Muscle layer of colon (tissue), 2 donors: ENCODE data around the gene SLC38A5.
"Not testable (repeated sequence)": the region's sequence is repeated elsewhere in the genome, so short reads cannot be mapped to it uniquely, and the experiment has no call there.

Experiments
- H3K27ac ChIP-seq: one replicate; pipeline ENCODE4 v1.7.0; 2013; ENCODE audit warnings: low read depth, mild to moderate bottlenecking, low read length, moderate library complexity
- H3K27me3 ChIP-seq, 2 donors: one replicate each; pipeline ENCODE4 v1.7.0; 2013; ENCODE audit warnings: low read length in 2 of 2, mild to moderate bottlenecking in 2 of 2; ENCODE audit not compliant: insufficient read depth in 2 of 2, control insufficient read depth in 1 of 2
- H3K36me3 ChIP-seq: one replicate; pipeline ENCODE4 v1.7.0; 2013; ENCODE audit warnings: mild to moderate bottlenecking, low read length; ENCODE audit not compliant: insufficient read depth
- H3K4me1 ChIP-seq: one replicate; pipeline ENCODE4 v1.7.0; 2013; ENCODE audit warnings: mild to moderate bottlenecking, low read length; ENCODE audit not compliant: insufficient read depth
- H3K4me3 ChIP-seq, 2 donors: one replicate each; pipeline ENCODE4 v1.7.0; 2013; ENCODE audit warnings: low read length in 2 of 2, low read depth in 1 of 2, mild to moderate bottlenecking in 1 of 2, moderate library complexity in 1 of 2
- H3K9ac ChIP-seq: one replicate; pipeline ENCODE4 v1.7.0; 2013; ENCODE audit warnings: low read length
- H3K9me3 ChIP-seq: one replicate; pipeline ENCODE4 v1.7.0; 2013; ENCODE audit warnings: mild to moderate bottlenecking, low read length
- donor health status: abdominal sarcoma.
- donor health status: Adenocarcinoma of cecum.

Gene SLC38A5

DNA sequence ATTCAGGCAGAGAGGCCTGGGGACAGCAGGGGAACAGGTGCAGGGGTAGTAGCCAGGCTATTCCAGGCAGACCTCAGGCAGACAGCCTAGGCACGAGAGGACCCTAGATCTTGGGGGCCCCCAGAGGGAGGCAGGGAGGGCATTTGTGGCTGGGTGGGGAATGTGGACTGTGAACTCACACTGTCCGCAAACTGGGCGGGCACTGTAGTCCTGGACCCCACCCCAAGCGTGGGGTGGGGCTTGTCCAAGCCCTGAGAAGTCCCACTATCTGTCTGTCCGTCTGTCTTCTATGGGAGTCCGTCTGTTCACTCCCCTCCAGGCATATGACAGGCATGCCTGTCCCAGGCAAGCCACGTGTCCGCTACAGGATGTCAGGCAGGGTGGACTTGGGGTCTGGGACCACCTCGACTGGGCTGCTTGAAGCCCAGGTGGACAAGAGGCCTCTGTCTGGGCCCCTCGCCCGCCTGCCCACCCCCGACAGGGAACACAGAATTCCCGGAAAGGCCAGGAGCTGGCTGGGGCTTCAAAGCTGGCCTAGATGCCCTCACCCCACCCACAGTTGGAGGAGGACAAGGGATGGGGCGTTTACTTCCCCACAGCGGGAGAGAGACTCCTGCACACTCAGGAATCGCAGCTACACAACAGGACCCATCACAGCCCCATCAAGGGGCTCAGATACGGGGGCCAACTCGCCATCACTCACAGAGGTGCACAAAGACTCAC is at the start of gene SLC38A5:
SLC38A5 (minus strand) TSS at position 151 of the 723 bp plus-strand sequence. CDS start 2,336 bp downstream, outside the sequence.
- H3K27ac ChIP-seq, result no peak within 1 kb of the TSS

DNA sequence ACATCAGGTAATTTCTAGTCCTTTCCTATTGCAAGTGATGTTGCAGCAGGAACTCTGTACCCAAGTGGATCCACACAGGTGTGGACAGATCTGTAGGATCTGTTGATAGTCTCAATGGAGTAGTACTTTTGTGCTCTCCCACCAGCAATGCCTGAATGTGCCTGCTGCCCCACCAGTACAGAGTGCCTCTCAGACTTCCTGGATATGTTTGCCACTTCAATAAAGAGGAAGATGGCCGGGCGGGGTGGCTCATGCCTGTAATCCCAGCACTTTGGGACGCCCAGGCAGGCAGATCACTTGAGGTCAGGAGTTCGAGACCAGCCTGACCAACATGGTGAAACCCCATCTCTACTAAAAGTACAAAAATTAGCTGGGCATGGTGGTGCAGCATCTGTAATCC is 49.4 kb upstream of the SLC38A5 start:
- H3K4me3 ChIP-seq, H3K9ac ChIP-seq, H3K4me1 ChIP-seq, H3K9me3 ChIP-seq, H3K27me3 ChIP-seq, H3K27ac ChIP-seq: not testable (repeated sequence)
- H3K36me3 ChIP-seq, result peaks cover 12% of the 10 kb centered on the region

More for the DNA sequence above, at the start of gene SLC38A5:
- H3K27me3 ChIP-seq, result peaks cover 0 to 10% of the 10 kb centered on the region in 2 donors
- no peak within 1 kb of the TSS for H3K4me3 ChIP-seq
- no peaks in the 10 kb centered on the region for H3K9me3 ChIP-seq
- no peak within 1 kb of the TSS for H3K9ac ChIP-seq
- no peaks in the 10 kb centered on the region for H3K36me3 ChIP-seq
- H3K4me1 ChIP-seq, result no peaks in the 10 kb centered on the region

DNA sequence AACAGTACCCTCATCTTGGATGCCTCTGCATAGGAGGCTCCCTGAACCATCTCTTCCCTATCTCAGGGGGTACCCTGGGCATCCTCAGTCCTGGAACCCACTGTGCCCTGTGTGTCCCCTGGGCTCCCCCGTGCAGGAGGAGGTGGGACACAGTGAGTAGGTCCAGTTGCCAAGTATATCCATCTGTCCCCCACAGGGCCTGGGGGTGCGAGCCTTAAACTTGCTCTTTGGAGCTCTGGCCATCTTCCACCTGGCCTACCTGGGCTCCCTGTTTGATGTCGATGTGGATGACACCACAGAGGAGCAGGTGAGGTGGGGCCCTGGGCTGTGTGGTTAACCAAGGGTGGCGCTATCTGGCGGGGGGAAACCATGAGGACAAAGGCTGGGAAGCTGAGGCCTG is 46.9 kb upstream of the SLC38A5 start:
- Histone ChIP-seq H3K9me3 (no peaks in the 10 kb centered on the region), H3K4me1 (no peaks in the 10 kb centered on the region), H3K36me3 (peaks cover 13% of the 10 kb centered on the region), H3K4me3 (no peak overlapping the region), H3K27ac (no peak overlapping the region), H3K9ac (no peak overlapping the region), H3K27me3 (peaks cover 0 to 10% of the 10 kb centered on the region in 2 donors)

DNA sequence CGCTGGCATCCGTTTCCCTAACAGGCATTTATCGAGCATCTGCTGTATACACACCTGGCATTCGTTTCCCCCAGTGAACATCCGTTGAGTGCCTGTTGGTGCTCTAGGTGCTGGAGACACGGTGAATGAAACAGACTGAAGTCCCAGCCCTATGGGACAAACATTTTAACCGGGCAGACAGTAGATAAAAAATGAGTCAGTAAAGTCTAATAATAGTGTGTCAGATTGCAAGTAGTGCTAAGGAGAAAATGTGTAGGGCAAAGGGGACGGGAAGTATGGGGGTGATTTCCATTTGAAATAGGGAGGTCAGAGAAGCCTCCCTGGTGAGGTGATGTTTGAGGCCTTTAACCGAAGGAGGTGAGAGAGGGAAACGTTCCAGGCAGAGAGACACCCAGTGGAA is 46.2 kb upstream of the SLC38A5 start:
- Histone ChIP-seq H3K9ac (no peak overlapping the region), H3K4me1 (no peaks in the 10 kb centered on the region), H3K27me3 (peaks cover 0 to 10% of the 10 kb centered on the region in 2 donors), H3K36me3 (peaks cover 13% of the 10 kb centered on the region), H3K27ac (no peak overlapping the region), H3K4me3 (no peak overlapping the region), H3K9me3 (no peaks in the 10 kb centered on the region)

DNA sequence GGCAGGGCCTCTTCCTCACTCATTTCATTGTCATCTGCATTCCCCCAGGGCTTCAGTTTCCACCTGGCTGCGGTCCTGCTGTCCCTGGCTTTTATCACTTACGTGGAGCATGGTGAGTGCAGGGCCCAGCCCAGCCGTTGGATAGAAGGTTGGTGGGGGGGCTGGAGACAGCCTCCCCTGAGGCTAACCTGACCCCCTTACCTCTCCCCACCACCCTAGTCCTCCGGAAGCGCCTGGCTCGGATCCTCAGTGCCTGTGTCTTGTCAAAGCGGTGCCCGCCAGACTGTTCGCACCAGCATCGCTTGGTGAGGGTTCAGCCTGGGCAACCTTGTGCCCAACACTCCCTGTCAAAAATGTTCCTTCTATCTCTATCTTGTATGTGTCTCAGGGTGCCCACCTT is 45.8 kb upstream of the SLC38A5 start:
- Histone ChIP-seq H3K36me3 (peaks cover 13% of the 10 kb centered on the region), H3K27me3 (peaks cover 0 to 10% of the 10 kb centered on the region in 2 donors), H3K4me1 (no peaks in the 10 kb centered on the region), H3K9ac (no peak overlapping the region), H3K9me3 (no peaks in the 10 kb centered on the region), H3K4me3 (no peak overlapping the region), H3K27ac (no peak overlapping the region)

DNA sequence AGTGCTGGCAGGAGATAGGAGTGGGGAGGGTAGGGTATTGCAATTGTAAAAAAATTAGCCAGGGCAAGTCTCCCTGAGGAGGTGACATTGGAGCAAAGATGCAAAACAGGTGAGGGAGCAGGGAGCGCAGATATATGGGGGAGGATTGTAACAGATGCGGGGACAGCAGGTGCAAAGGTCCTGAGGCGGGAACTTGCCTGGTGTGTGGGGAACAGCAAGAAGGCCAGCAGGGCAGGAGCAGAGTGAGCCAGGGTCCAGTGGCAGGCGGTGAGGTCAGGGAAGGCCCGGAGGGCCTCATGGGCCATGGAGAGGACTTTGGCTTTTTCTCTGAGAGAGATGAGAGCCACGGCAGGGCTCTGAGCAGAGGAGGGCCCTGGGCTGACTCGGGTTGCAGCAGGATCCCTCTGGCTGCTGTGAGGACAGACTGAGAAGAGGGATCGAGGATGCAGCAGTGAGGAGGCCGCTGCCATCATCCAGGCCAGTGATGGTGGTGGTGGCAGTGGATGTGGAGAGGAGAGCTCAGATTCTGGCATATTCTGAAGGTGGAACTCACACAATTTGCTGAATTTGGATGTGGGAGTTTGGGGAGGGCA is 44.9 kb upstream of the SLC38A5 start:
- no peak overlapping the region for H3K4me3 ChIP-seq
- no peaks in the 10 kb centered on the region for H3K4me1 ChIP-seq
- H3K27ac ChIP-seq, result no peak overlapping the region
- peaks cover 0 to 10% of the 10 kb centered on the region in 2 donors for H3K27me3 ChIP-seq
- H3K9ac ChIP-seq, result no peak overlapping the region
- H3K36me3 ChIP-seq, result peaks cover 13% of the 10 kb centered on the region
- H3K9me3 ChIP-seq, result no peaks in the 10 kb centered on the region

DNA sequence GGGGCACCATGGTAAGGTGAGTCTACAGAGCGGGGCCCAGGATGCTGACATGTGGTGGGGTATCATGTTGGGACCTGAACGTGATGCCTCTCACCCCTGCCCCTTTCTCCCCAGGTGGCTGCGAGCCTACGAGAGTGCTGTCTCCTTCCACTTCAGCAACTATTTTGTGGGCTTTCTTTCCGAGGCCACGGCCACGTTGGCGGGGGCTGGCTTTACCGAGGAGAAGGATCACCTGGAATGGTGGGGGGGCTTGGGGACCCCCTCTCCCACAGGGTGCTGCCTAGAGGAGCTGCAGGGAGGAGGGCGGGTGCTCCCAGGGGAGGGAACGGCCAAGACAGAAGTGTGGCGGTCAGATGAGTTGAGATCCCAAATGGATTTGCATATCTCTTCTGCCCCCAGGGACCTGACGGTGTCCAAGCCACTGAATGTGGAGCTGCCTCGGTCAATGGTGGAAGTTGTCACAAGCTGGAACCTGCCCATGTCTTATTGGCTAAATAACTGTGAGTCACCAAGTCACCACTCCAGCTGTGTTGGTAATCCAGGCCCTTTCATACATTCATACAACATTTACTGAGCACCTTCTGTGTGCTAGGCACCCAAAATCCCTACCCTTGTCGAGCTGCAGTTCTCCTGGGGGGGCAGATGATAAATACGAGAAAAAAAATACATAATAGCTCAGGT is 44.2 kb upstream of the SLC38A5 start:
- Histone ChIP-seq H3K36me3 (peaks cover 13% of the 10 kb centered on the region), H3K4me3 (no peak overlapping the region), H3K27ac (no peak overlapping the region), H3K4me1 (no peaks in the 10 kb centered on the region), H3K9me3 (no peaks in the 10 kb centered on the region), H3K9ac (no peak overlapping the region), H3K27me3 (peaks cover 0 to 11% of the 10 kb centered on the region in 2 donors)

DNA sequence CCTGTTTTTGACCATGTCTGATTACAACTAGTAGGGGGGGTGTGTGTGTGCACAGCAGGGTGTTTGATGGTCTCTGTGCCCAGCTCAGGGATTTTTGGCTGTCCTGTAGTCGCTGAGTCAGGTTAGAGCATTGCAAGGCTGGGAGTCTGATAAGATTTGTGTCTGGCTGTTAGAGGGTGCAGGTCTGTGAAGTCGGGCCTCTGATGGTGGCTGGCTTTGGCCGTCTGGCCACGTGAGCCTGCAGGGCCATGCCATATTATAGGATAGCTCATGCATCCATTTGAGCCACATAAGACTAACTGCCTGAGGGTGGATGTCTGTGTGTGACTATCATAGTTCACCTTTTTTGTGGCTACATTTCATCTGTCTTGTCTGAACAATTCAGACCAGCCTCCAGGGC is 43.6 kb upstream of the SLC38A5 start:
- H3K36me3 ChIP-seq, result peaks cover 13% of the 10 kb centered on the region

DNA sequence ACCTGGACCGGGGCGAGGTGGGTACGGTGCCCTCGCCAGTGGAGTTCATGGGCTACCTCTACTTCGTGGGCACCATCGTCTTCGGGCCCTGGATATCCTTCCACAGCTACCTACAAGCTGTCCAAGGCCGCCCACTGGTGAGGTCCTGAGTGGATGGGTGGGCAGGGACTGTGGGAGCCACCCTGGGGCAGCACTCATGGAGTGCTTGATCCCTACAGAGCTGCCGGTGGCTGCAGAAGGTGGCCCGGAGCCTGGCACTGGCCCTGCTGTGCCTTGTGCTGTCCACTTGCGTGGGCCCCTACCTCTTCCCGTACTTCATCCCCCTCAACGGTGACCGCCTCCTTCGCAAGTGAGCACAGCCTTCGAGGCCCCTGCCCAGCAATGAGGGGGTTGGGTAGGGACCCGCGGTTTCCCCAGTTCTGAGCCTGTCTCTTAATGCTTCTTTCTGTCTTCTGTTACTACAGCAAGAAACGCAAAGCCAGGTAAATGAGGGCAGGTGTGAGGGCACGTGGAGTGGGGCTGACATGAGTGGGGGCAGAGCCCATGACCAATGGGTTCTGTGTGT is 42.4 kb upstream of the SLC38A5 start:
- Histone ChIP-seq H3K9ac (no peak overlapping the region), H3K27ac (no peak overlapping the region), H3K4me1 (no peaks in the 10 kb centered on the region), H3K9me3 (no peaks in the 10 kb centered on the region), H3K36me3 (peaks cover 13% of the 10 kb centered on the region), H3K4me3 (no peak overlapping the region), H3K27me3 (peaks cover 0 to 17% of the 10 kb centered on the region in 2 donors)

More for the DNA sequence above, 43.6 kb upstream of the SLC38A5 start:
- H3K27me3 ChIP-seq, result peaks cover 0 to 17% of the 10 kb centered on the region in 2 donors
- no peak overlapping the region for H3K4me3 ChIP-seq
- no peaks in the 10 kb centered on the region for H3K4me1 ChIP-seq
- no peak overlapping the region for H3K27ac ChIP-seq
- no peaks in the 10 kb centered on the region for H3K9me3 ChIP-seq
- no peak overlapping the region for H3K9ac ChIP-seq

DNA sequence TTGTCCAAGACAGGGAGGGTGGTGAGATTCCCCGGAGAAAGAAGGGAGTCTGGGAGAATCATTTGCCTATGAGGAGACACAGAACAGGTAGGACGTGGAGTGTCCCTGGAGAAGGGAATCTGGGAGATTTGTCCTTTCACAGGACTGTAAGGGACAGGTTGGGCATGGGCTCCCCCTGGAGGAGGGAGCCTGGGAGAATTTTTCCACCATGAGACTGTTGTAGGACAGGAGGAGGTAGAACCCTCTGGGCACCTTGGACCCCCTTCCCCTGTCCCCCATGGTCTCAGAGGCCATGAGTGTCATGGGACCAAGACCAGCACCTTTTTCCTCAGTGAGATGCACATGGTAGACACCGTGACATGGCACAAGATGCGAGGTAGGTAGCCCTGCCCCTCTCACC is 41.5 kb upstream of the SLC38A5 start:
- Histone ChIP-seq H3K4me3 (no peak overlapping the region), H3K9me3 (no peaks in the 10 kb centered on the region), H3K27me3 (peaks cover 0 to 17% of the 10 kb centered on the region in 2 donors), H3K9ac (no peak overlapping the region), H3K4me1 (no peaks in the 10 kb centered on the region), H3K36me3 (peaks cover 13% of the 10 kb centered on the region), H3K27ac (no peak overlapping the region)

DNA sequence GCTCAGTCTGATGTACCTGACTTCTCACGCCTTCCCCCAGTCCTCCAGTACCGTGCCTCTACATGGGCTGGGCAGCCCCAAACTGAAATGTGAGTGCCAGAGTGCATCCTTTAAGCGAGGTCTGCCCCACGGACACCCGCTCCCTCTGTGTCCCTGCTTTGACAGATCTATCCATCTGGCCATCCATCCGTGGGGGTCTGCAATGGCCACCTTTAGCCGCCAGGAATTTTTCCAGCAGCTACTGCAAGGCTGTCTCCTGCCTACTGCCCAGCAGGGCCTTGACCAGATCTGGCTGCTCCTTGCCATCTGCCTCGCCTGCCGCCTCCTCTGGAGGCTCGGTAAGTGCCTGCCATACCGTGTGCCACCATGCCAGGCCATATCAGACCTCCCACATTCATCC is 39.6 kb upstream of the SLC38A5 start:
- H3K4me1 ChIP-seq, result no peaks in the 10 kb centered on the region
- H3K27ac ChIP-seq, result no peak overlapping the region
- peak overlapping the region; percentile 71 to 81 for H3K4me3 ChIP-seq
- peaks cover 2% of the 10 kb centered on the region for H3K36me3 ChIP-seq
- peak overlapping the region; percentile 33 for H3K9ac ChIP-seq
- no peaks in the 10 kb centered on the region for H3K9me3 ChIP-seq
- peaks cover 0 to 14% of the 10 kb centered on the region in 2 donors for H3K27me3 ChIP-seq
